Heart left ventricle (tissue), 13 donors: ENCODE results near the gene HK3.

Experiments
- POLR2A ChIP-seq, 2 donors: fragments of 450-650 bp; IDR thresholded peaks; one replicate each; pipeline ENCODE4 v1.6.1; 2017; ENCODE audit warnings: antibody characterized with exemption in 2 of 2, mild to moderate bottlenecking in 2 of 2, moderate library complexity in 2 of 2
- TF ChIP-seq, protein P1 (sequence below), 12 donors: fragments of 200-600 bp; sonication (generic) in 4 of 12; IDR thresholded peaks; one replicate each; pipeline versions ENCODE4 v1.5.0 to v1.8.0; 2018 to 2022; ENCODE audit warnings: antibody characterized with exemption in 12 of 12, mild to moderate bottlenecking in 5 of 12
- donor health status: ischemic (EF 13 %, LVEDD 7.1; RV severe dilation, severe dysfunction).
- donor health status: DM: no; HTN: yes; CAD: no.
- donor health status: DM: no; HTN: no; CAD: no.
- donor health status: ischemic (EF 25% LVEDD 6.9; RV normal size, moderate dysfunction).
- donor health status: ischemic (EF 25% LVEDD 5.7; RV mildly dilated, moderate dysfunction).
- donor health status: ischemic (EF 35%, LVEDD 5.7; RV mildly dilated, moderate dysfunction).
- donor health status: nonischemic (EF 11% LVEDD 7.7; RV severe dilation, severe dysfunction).
- donor health status: DM: yes; HTN: yes; CAD: no.
- donor health status: PGD.
- donor health status: ischemic (EF 29% LVEDD 5.4; RV normal size, mild dysfunction).
- donor health status: nonischemic (EF 23%, LVEDD 6.1; RV moderate dilation, normal function).

DNA sequence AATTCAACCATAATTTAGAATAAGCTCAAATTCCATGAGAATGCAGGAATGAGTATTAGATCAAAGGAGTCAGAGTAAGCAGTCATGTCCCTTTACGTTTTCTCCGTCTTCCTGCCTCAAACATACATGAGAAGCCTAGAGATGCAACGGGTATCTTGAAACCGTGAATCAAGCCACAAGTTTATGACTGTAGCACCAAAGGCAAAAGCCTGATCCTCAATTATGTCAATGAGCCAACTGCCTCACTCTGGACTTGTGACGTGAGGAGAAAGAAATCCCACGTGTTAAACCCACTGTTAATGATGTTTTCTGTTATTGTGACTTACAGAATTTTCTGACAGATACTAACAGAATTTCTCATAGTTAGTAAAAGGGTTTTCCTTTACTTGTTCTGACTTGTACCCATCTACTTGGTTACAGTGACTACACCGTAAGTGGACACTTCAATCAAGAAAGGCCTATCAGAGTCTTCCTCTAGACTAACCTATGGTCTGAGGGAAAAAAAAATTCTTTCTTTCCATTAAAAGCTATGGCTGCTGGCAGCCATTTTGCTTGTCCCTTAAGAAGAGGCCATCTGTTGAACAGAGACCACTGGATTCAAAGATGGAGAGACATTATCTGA lies 35.3 kb upstream of the HK3 start:
- TF ChIP-seq POLR2A (IDR thresholded peaks at IDR 0.05) = no peak
- TF ChIP-seq, protein P1, sequence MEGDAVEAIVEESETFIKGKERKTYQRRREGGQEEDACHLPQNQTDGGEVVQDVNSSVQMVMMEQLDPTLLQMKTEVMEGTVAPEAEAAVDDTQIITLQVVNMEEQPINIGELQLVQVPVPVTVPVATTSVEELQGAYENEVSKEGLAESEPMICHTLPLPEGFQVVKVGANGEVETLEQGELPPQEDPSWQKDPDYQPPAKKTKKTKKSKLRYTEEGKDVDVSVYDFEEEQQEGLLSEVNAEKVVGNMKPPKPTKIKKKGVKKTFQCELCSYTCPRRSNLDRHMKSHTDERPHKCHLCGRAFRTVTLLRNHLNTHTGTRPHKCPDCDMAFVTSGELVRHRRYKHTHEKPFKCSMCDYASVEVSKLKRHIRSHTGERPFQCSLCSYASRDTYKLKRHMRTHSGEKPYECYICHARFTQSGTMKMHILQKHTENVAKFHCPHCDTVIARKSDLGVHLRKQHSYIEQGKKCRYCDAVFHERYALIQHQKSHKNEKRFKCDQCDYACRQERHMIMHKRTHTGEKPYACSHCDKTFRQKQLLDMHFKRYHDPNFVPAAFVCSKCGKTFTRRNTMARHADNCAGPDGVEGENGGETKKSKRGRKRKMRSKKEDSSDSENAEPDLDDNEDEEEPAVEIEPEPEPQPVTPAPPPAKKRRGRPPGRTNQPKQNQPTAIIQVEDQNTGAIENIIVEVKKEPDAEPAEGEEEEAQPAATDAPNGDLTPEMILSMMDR (IDR thresholded peaks at IDR 0.05) = no peak
